ENCODE results near the gene UNC13D.

DNA sequence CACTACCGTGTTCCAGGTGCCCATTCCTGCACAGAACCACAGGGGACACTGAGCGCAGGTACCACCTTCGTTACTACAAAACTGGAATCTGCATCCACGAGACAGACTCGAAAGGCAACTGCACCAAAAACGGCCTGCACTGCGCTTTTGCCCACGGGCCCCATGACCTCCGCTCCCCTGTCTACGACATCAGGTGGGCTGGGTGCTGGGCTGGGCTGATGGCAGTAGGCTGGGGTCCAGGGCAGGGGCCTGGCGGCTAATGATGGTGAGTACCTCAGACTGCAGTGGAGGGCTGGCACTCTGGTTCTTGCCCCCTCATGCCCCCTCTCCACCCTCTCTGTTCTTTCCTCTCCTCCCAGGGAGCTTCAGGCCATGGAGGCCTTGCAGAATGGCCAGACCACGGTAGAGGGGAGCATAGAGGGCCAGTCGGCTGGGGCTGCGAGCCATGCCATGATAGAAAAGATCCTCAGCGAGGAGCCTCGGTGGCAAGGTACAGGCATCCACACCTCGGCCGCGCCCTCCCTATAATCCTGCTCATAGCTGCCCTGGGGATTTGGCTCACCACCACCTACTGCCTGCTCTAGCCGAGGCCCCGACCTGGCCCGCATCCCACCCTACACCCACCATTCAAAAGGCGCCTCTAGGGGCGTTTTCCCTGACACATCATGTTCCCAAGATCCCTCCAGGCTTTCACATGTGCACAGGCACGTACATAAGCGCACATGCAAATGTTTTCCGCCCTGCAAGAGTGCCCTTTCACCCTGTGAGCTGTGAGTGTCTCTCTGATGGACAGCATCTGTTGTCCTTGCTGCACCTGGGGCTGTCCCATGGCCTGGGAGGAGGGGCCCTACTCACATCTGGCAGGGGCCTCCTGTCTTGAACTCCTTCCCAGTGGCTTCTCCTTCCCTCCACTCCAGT is 31.8 kb downstream of the UNC13D start:
- TF ChIP-seq EZH2 (optimal IDR thresholded peaks at IDR 0.05; ENCODE audit: low read depth, low read length) (no peak), CTCF (IDR thresholded peaks at IDR 0.05; ENCODE audit: low read length) (no peak), EZH2phosphoT487 (IDR thresholded peaks at IDR 0.05; ENCODE audit: low read length) (no peak)

Measured in MM.1S (cell line).